HG03442 (cell line): Measurements from ENCODE around the gene CLEC16A.

Source experiments
- ATAC-seq: cut with Tn5 transposase; IDR thresholded peaks from one replicate; pipeline ENCODE4 v1.9.1; 2021; ENCODE audit warnings: mild to moderate bottlenecking, moderate library complexity; ENCODE audit not compliant: unreplicated experiment

The CLEC16A gene

GRCh38 chr16:10944249-10945064 lies at the start of gene CLEC16A:
Gene CLEC16A (plus strand): TSS chr16:10944564. CDS start chr16:10944718, 154 bp downstream.
- peak; percentile 71 for ATAC-seq

GRCh38 chr16:10895053-10895946 lies 49.1 kb upstream of the CLEC16A start:
- ATAC-seq: no peak

- no peak for ATAC-seq
These were observed 48.2 kb upstream of the CLEC16A start for GRCh38 chr16:10896165-10896564.

DNA sequence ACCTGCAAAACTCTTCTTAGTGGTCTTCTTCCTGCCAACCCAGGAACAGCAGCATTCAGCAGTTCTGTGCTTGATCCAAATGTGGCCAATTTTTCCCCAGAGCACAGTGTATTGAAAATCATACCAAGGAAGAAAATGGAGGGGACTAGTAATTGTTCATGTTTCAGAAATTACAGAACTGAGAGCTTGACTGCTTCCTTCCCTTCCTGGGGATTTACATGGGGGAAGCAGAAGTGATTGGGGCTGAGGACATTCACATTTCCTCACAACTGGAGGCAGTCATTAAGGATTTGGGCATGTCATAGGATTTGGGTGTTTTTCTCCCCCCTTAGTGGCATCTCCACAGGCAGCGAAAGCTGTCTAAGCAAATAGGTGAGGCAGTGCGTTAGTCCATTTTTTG lies 47.6 kb upstream of the CLEC16A start:
- no peak for ATAC-seq

DNA sequence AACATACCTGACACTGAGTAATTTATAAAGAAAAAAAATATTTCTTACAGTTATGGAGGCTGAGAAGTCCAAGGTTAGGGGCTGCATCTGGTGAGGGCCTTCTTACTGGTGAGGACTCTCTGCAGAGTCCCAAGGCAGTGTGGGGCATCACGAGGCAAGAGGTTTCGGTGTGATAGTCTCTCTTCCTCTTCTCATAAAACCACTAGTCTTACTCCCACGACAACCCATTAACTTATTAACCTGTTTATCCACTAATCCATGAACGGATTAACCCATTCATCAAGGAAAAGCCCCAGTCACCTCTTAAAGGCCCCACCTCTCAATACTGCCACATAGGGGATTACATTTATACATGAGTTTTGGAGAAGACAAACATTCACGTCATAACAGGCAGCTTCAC lies 47.2 kb upstream of the CLEC16A start:
- ATAC-seq: peak; percentile 64

DNA sequence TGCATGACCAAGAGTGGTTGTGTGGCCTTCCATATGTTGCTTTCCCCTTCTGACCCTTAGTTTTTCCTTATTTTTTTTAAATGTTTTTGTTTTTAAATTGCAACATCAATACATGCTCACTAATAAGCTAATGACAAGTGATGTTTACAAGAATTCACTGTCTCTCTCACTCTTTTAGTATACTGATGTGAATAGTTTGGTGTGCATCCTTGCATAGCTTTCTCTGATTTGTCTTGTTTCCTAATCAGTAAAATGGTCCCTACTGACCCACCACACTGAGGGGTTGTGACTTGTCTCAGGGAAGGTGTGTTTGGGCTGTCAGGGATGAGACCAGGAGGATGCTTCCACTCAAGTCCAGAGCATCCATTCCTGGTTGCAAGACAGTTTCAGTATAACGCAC lies 41.4 kb upstream of the CLEC16A start:
- no peak for ATAC-seq

- ATAC-seq: no peak
These were observed 37.9 kb upstream of the CLEC16A start for GRCh38 chr16:10906482-10906881.

DNA sequence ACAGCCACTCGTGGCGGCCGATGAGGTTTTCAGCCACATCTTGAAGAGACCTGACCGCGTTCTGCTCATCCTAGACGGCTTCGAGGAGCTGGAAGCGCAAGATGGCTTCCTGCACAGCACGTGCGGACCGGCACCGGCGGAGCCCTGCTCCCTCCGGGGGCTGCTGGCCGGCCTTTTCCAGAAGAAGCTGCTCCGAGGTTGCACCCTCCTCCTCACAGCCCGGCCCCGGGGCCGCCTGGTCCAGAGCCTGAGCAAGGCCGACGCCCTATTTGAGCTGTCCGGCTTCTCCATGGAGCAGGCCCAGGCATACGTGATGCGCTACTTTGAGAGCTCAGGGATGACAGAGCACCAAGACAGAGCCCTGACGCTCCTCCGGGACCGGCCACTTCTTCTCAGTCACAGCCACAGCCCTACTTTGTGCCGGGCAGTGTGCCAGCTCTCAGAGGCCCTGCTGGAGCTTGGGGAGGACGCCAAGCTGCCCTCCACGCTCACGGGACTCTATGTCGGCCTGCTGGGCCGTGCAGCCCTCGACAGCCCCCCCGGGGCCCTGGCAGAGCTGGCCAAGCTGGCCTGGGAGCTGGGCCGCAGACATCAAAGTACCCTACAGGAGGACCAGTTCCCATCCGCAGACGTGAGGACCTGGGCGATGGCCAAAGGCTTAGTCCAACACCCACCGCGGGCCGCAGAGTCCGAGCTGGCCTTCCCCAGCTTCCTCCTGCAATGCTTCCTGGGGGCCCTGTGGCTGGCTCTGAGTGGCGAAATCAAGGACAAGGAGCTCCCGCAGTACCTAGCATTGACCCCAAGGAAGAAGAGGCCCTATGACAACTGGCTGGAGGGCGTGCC lies 37.2 kb upstream of the CLEC16A start:
- no peak for ATAC-seq

DNA sequence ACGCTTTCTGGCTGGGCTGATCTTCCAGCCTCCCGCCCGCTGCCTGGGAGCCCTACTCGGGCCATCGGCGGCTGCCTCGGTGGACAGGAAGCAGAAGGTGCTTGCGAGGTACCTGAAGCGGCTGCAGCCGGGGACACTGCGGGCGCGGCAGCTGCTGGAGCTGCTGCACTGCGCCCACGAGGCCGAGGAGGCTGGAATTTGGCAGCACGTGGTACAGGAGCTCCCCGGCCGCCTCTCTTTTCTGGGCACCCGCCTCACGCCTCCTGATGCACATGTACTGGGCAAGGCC lies 36.7 kb upstream of the CLEC16A start:
- no peak for ATAC-seq

- ATAC-seq: no peak
These were observed 33.1 kb upstream of the CLEC16A start for GRCh38 chr16:10911267-10911666.

- ATAC-seq: no peak
These were observed 27.8 kb upstream of the CLEC16A start for GRCh38 chr16:10916534-10916933.

GRCh38 chr16:10918294-10919002 lies 25.9 kb upstream of the CLEC16A start:
- no peak for ATAC-seq

DNA sequence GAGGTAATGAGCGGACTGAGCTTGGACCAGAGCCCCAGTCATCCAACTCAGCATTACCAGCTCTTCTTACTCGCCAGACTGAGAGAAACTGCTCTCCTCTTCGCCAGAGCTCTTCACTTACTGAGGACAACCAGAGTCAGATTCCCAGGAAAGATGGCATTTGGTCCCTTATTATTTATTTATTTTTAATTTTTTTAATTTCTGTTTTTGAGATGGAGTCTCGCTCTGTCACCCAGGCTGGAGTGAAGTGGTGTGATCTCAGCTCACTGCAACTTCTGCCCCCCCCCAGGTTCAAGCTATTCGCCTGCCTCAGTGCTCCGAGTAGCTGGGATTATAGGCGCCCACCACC lies 25.4 kb upstream of the CLEC16A start:
- ATAC-seq: no peak

GRCh38 chr16:10920726-10921427 lies 23.5 kb upstream of the CLEC16A start:
- ATAC-seq: no peak

DNA sequence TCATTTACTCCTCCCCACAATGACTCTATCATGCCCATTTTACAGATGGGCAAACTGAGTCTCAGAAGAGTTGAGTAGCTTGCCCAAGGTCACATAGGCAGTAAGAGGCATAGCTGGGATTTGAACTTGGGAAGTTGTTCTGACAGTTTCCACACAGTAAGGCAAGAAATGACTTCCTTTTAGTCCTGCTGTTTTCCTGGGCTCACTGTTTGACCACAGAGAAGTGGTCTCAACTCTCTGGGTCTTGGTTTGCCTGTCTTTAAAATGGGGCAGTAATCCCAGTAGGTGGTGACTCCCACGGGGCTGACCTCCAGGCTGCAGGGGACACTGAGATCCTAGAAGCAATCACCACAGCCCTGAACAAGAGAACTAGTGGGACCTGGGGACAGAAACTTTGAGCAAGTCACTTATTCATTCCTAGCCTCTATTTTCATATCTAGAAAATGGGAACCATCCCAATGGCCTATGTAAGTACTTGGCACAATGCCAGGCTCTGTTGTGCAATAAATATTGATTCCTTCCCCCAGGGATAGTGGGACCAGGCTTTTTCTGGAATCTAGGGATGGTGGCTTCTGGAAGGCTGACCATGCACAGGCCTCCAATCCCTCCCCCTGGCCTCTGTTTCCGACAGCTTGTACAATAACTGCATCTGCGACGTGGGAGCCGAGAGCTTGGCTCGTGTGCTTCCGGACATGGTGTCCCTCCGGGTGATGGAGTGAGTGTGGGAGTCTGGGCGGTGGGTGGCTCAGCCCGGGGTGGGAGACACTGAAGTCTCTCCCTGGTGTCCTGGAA lies 22.6 kb upstream of the CLEC16A start:
- no peak for ATAC-seq

DNA sequence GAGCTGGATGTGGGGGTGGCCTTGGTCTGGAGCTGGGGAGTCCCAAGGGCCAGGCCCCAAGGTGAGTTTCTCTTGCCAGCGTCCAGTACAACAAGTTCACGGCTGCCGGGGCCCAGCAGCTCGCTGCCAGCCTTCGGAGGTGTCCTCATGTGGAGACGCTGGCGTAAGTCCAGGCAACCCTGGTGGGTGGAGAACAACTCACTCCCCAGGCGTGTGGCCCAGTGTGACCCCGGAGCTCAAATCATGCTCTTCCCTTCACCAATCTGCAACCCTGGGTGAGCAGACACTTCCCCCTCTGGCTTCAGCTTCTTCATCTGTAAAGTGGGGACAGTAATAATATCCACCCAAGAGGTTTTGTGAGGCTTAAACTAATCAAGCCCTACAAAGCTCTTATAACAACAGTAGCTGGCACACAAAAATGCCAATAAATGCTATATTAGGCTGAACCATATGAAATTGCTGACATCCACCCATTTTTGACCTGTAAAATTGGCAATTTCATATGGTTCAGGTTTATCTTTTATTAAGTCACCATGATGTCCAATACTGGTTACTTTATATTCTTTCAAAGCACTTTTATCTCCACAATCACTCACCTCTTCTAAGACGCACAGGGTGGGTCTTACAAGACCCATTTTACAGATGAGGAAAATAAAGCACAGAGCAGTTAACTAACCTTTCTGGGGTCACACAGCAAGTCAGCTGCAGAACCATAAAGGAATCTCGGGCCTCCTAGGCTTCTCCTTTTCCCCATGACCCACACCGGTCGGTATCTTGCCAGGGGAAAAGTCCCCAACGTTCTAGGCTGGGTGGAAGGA lies 21.8 kb upstream of the CLEC16A start:
- ATAC-seq: no peak

DNA sequence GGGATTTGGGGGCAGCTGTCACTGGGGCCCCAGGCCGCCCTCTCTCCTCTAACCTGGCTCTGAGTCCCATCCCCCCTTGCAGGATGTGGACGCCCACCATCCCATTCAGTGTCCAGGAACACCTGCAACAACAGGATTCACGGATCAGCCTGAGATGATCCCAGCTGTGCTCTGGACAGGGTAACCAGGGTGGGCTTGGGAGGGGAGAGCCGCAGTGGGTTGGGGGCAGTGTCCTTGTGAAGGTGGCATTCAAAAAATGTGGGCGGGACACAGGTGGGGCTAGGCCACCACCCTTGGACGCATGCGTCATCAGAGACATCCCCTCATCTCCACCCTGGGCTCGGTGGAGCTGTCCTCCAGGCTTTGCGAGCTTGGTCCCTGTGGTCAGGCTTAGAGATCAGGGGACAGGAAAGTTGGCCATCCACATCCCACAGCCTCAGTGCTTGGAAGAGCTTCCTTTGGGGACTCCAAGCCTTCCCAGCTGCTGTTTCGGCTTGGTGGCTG lies 21.2 kb upstream of the CLEC16A start:
- no peak for ATAC-seq

DNA sequence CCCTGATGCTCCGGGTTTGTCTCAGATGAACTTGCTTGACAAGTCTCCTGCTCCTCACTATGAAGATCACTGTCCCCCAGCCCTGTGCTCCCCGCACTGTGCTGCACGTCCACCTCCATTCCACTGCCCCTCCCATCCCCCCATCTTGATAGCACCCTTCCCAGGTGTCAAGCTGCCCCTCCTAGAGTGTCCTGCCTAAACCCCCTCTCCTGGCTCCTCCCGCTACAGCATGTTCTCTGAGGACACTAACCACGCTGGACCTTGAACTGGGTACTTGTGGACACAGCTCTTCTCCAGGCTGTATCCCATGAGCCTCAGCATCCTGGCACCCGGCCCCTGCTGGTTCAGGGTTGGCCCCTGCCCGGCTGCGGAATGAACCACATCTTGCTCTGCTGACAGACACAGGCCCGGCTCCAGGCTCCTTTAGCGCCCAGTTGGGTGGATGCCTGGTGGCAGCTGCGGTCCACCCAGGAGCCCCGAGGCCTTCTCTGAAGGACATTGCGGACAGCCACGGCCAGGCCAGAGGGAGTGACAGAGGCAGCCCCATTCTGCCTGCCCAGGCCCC lies 20.6 kb upstream of the CLEC16A start:
- ATAC-seq: no peak
